ENCODE measurements around the gene GDF2.

Gene GDF2

GRCh38 chr10:47308775-47309174, 13.5 kb upstream of the GDF2 start:
- no peak for DNase-seq (ENCODE audit: low read depth)
- no peak for TF ChIP-seq CTCF (IDR thresholded peaks at IDR 0.05; ENCODE audit: control insufficient read depth, insufficient read depth, low read depth, low read length, missing control alignments)
- H3K4me3 ChIP-seq (ENCODE audit: control insufficient read depth, low read depth, low read length) = no peak overlapping the region

- peak; percentile 42 for TF ChIP-seq CTCF (IDR thresholded peaks at IDR 0.05; ENCODE audit: control insufficient read depth, insufficient read depth, low read depth, low read length, missing control alignments)
- H3K4me3 ChIP-seq (ENCODE audit: control insufficient read depth, low read depth, low read length) = no peak overlapping the region
- no peak for DNase-seq (ENCODE audit: low read depth)
Measured at GRCh38 chr10:47309408-47310089, 12.7 kb upstream of the GDF2 start.

GRCh38 chr10:47310090-47310505, 12.2 kb upstream of the GDF2 start:
- TF ChIP-seq CTCF (IDR thresholded peaks at IDR 0.05; ENCODE audit: control insufficient read depth, insufficient read depth, low read depth, low read length, missing control alignments) = no peak
- no peak overlapping the region for H3K4me3 ChIP-seq (ENCODE audit: control insufficient read depth, low read depth, low read length)
- DNase-seq (ENCODE audit: low read depth) = no peak

- no peak for DNase-seq (ENCODE audit: low read depth)
- no peak for TF ChIP-seq CTCF (IDR thresholded peaks at IDR 0.05; ENCODE audit: control insufficient read depth, insufficient read depth, low read depth, low read length, missing control alignments)
- no peak overlapping the region for H3K4me3 ChIP-seq (ENCODE audit: control insufficient read depth, low read depth, low read length)
Measured at GRCh38 chr10:47311193-47311931, 10.9 kb upstream of the GDF2 start.

- H3K4me3 ChIP-seq (ENCODE audit: control insufficient read depth, low read depth, low read length) = no peak overlapping the region
- peak; percentile 29 for DNase-seq (ENCODE audit: low read depth)
Measured at GRCh38 chr10:47311932-47312662, 10.2 kb upstream of the GDF2 start.

More at GRCh38 chr10:47311932-47312662, 10.2 kb upstream of the GDF2 start:
- peak; percentile 98 for TF ChIP-seq CTCF (IDR thresholded peaks at IDR 0.05; ENCODE audit: control insufficient read depth, insufficient read depth, low read depth, low read length, missing control alignments)

Data from AG09309 (cell line).